BE2C (cell line): ENCODE results near the gene ADAMTSL1.

ENCODE experiments used
- DNase-seq: peaks from one replicate; pipeline ENCODE4 v3.0.0-alpha.2; 2020
- H3K27me3 ChIP-seq: fragments of 250-450 bp; sonication (Bioruptor Pico); 2 replicates; pipeline ENCODE4 v1.5.1; 2020; ENCODE audit warnings: mild to moderate bottlenecking
- H3K36me3 ChIP-seq: fragments of 250-450 bp; sonication (Bioruptor Pico); 2 replicates; pipeline ENCODE4 v1.5.1; 2020; ENCODE audit warnings: mild to moderate bottlenecking
- H3K4me1 ChIP-seq: fragments of 250-450 bp; sonication (Bioruptor Pico); 2 replicates; pipeline ENCODE4 v1.5.1; 2020
- H3K4me3 ChIP-seq: 2 replicates; pipeline ENCODE4 v1.5.1; 2011; ENCODE audit warnings: low read depth, low read length
- H3K9me3 ChIP-seq: fragments of 250-450 bp; sonication (Bioruptor Pico); 2 replicates; pipeline ENCODE4 v1.5.1; 2020
- CTCF ChIP-seq: IDR thresholded peaks from 2 replicates; pipeline ENCODE4 v1.5.1; 2012; ENCODE audit warnings: mild to moderate bottlenecking, low read depth, low read length

The ADAMTSL1 gene

GRCh38 chr9:18921366-18922075 is 447.6 kb downstream of the ADAMTSL1 start:
- TF ChIP-seq CTCF: no peak
- Histone ChIP-seq H3K27me3 (no peaks in the 10 kb centered on the region; the same call in 1 of the 2 replicates), H3K4me1 (no peaks in the 10 kb centered on the region), H3K9me3 (no peaks in the 10 kb centered on the region), H3K4me3 (no peak overlapping the region), H3K36me3 (no peaks in the 10 kb centered on the region)
- no peak for DNase-seq

- H3K36me3 ChIP-seq: no peaks in the 10 kb centered on the region
- no peak for DNase-seq
- no peak overlapping the region for H3K4me3 ChIP-seq
- H3K4me1 ChIP-seq: no peaks in the 10 kb centered on the region
- TF ChIP-seq CTCF: no peak
- no peaks in the 10 kb centered on the region for H3K9me3 ChIP-seq
- no peaks in the 10 kb centered on the region; the same call in 1 of the 2 replicates for H3K27me3 ChIP-seq
These were observed 448.4 kb downstream of the ADAMTSL1 start for GRCh38 chr9:18922161-18922885.

GRCh38 chr9:18923167-18923566 is 449.2 kb downstream of the ADAMTSL1 start:
- Histone ChIP-seq H3K4me3 (no peak overlapping the region), H3K4me1 (no peaks in the 10 kb centered on the region), H3K27me3 (no peaks in the 10 kb centered on the region; the same call in 1 of the 2 replicates), H3K36me3 (no peaks in the 10 kb centered on the region), H3K9me3 (no peaks in the 10 kb centered on the region)
- no peak for TF ChIP-seq CTCF
- DNase-seq: peak; percentile 39

GRCh38 chr9:18923671-18924430 is 449.9 kb downstream of the ADAMTSL1 start:
- no peak for TF ChIP-seq CTCF
- Histone ChIP-seq H3K9me3 (no peaks in the 10 kb centered on the region), H3K4me1 (no peaks in the 10 kb centered on the region), H3K4me3 (no peak overlapping the region), H3K27me3 (no peaks in the 10 kb centered on the region; the same call in 1 of the 2 replicates), H3K36me3 (no peaks in the 10 kb centered on the region)
- no peak for DNase-seq

GRCh38 chr9:18925880-18926279 is 451.9 kb downstream of the ADAMTSL1 start:
- no peaks in the 10 kb centered on the region; the same call in 1 of the 2 replicates for H3K27me3 ChIP-seq
- H3K36me3 ChIP-seq: no peaks in the 10 kb centered on the region
- H3K9me3 ChIP-seq: no peaks in the 10 kb centered on the region
- H3K4me1 ChIP-seq: no peaks in the 10 kb centered on the region
- H3K4me3 ChIP-seq: no peak overlapping the region
- DNase-seq: no peak
- no peak for TF ChIP-seq CTCF
